Omental fat pad (tissue), 4 donors: Measurements from ENCODE around the gene PROC. TPM values are rescaled to one million over a fixed set of nuclear protein-coding genes. Genes with fewer than 3 reads are reported as not detected.

Source experiments
- ATAC-seq: fragments of 150-250 bp; one replicate; pipeline ENCODE4 v1.9.1; 2016; ENCODE audit warnings: mild to moderate bottlenecking, moderate library complexity; ENCODE audit not compliant: low FRiP score
- DNase-seq: peaks from one replicate; pipeline ENCODE4 v3.0.0-alpha.2; 2019; ENCODE audit warnings: low spot score
- total RNA-seq, 4 donors: library from RNA; depleted of rRNA; stranded (reverse); fragments of >200 nt; gene quantifications; one replicate each; pipeline ENCODE4 v1.1.0, GENCODE V29; 2016
- TF ChIP-seq, protein P1 (sequence below), 3 donors: fragments of 450-650 bp; IDR thresholded peaks; one replicate each; pipeline ENCODE4 v1.5.1; 2016 to 2017; ENCODE audit warnings: antibody characterized with exemption in 3 of 3, mild to moderate bottlenecking in 3 of 3, moderate library complexity in 2 of 3

Gene PROC
- total RNA-seq, 4 donors from 2014 or later, result not detected

DNA sequence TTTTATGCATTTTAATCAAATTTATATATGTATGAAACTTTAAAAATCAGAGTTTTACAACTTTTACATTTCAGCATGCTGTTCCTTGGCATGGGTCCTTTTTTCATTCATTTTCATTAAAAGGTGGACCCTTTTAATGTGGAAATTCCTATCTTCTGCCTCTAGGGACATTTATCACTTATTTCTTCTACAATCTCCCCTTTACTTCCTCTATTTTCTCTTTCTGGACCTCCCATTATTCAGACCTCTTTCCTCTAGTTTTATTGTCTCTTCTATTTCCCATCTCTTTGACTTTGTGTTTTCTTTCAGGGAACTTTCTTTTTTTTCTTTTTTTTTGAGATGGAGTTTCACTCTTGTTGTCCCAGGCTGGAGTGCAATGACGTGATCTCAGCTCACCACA lies 5.7 kb downstream of the PROC start:
- ATAC-seq (no peak), DNase-seq (no peak)
- TF ChIP-seq, protein P1, sequence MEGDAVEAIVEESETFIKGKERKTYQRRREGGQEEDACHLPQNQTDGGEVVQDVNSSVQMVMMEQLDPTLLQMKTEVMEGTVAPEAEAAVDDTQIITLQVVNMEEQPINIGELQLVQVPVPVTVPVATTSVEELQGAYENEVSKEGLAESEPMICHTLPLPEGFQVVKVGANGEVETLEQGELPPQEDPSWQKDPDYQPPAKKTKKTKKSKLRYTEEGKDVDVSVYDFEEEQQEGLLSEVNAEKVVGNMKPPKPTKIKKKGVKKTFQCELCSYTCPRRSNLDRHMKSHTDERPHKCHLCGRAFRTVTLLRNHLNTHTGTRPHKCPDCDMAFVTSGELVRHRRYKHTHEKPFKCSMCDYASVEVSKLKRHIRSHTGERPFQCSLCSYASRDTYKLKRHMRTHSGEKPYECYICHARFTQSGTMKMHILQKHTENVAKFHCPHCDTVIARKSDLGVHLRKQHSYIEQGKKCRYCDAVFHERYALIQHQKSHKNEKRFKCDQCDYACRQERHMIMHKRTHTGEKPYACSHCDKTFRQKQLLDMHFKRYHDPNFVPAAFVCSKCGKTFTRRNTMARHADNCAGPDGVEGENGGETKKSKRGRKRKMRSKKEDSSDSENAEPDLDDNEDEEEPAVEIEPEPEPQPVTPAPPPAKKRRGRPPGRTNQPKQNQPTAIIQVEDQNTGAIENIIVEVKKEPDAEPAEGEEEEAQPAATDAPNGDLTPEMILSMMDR (IDR thresholded peaks at IDR 0.05), result no peak

DNA sequence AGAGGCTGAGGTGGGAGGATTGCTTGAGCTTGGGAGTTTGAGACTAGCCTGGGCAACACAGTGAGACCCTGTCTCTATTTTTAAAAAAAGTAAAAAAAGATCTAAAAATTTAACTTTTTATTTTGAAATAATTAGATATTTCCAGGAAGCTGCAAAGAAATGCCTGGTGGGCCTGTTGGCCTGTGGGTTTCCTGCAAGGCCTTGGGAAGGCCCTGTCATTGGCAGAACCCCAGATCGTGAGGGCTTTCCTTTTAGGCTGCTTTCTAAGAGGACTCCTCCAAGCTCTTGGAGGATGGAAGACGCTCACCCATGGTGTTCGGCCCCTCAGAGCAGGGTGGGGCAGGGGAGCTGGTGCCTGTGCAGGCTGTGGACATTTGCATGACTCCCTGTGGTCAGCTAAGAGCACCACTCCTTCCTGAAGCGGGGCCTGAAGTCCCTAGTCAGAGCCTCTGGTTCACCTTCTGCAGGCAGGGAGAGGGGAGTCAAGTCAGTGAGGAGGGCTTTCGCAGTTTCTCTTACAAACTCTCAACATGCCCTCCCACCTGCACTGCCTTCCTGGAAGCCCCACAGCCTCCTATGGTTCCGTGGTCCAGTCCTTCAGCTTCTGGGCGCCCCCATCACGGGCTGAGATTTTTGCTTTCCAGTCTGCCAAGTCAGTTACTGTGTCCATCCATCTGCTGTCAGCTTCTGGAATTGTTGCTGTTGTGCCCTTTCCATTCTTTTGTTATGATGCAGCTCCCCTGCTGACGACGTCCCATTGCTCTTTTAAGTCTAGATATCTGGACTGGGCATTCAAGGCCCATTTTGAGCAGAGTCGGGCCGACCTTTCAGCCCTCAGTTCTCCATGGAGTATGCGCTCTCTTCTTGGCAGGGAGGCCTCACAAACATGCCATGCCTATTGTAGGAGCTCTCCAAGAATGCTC lies 6.6 kb downstream of the PROC start:
- ATAC-seq, result no peak
- TF ChIP-seq, protein P1 (IDR thresholded peaks at IDR 0.05), result no peak
- no peak for DNase-seq

DNA sequence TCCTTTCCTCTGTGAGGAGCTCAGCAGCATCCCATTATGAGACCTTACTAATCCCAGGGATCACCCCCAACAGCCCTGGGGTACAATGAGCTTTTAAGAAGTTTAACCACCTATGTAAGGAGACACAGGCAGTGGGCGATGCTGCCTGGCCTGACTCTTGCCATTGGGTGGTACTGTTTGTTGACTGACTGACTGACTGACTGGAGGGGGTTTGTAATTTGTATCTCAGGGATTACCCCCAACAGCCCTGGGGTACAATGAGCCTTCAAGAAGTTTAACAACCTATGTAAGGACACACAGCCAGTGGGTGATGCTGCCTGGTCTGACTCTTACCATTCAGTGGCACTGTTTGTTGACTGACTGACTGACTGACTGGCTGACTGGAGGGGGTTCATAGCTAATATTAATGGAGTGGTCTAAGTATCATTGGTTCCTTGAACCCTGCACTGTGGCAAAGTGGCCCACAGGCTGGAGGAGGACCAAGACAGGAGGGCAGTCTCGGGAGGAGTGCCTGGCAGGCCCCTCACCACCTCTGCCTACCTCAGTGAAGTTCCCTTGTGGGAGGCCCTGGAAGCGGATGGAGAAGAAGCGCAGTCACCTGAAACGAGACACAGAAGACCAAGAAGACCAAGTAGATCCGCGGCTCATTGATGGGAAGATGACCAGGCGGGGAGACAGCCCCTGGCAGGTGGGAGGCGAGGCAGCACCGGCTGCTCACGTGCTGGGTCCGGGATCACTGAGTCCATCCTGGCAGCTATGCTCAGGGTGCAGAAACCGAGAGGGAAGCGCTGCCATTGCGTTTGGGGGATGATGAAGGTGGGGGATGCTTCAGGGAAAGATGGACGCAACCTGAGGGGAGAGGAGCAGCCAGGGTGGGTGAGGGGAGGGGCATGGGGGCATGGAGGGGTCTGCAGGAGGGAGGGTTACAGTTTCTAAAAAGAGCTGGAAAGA lies 7.6 kb downstream of the PROC start:
- no peak for ATAC-seq
- TF ChIP-seq, protein P1 (IDR thresholded peaks at IDR 0.05), result no peak
- DNase-seq, result no peak

GRCh38 chr2:127426501-127427354 lies 8.5 kb downstream of the PROC start:
- DNase-seq, result no peak
- no peak for ATAC-seq
- TF ChIP-seq, protein P1 (IDR thresholded peaks at IDR 0.05), result no peak

DNA sequence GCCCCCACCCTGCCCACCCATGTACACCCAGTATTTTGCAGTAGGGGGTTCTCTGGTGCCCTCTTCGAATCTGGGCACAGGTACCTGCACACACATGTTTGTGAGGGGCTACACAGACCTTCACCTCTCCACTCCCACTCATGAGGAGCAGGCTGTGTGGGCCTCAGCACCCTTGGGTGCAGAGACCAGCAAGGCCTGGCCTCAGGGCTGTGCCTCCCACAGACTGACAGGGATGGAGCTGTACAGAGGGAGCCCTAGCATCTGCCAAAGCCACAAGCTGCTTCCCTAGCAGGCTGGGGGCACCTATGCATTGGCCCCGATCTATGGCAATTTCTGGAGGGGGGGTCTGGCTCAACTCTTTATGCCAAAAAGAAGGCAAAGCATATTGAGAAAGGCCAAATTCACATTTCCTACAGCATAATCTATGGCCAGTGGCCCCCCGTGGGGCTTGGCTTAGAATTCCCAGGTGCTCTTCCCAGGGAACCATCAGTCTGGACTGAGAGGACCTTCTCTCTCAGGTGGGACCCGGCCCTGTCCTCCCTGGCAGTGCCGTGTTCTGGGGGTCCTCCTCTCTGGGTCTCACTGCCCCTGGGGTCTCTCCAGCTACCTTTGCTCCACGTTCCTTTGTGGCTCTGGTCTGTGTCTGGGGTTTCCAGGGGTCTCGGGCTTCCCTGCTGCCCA lies 9.3 kb downstream of the PROC start:
- TF ChIP-seq, protein P1 (IDR thresholded peaks at IDR 0.05), result no peak
- no peak for DNase-seq

More for the DNA sequence above, 9.3 kb downstream of the PROC start:
- no peak for ATAC-seq
